A549 (cell line): ENCODE measurements around the gene GPC1.

Experiments used
- POLR2A ChIP-seq: IDR thresholded peaks from 2 replicates; pipeline ENCODE4 v1.6.1; 2012; ENCODE audit warnings: mild to moderate bottlenecking, low read length
- RNF2 ChIP-seq: fragments of 200-600 bp; sonication (generic); IDR thresholded peaks from 2 replicates; pipeline ENCODE4 v1.6.1; 2016; ENCODE audit warnings: low read depth, mild to moderate bottlenecking, antibody characterized with exemption, moderate library complexity, borderline replicate concordance

DNA sequence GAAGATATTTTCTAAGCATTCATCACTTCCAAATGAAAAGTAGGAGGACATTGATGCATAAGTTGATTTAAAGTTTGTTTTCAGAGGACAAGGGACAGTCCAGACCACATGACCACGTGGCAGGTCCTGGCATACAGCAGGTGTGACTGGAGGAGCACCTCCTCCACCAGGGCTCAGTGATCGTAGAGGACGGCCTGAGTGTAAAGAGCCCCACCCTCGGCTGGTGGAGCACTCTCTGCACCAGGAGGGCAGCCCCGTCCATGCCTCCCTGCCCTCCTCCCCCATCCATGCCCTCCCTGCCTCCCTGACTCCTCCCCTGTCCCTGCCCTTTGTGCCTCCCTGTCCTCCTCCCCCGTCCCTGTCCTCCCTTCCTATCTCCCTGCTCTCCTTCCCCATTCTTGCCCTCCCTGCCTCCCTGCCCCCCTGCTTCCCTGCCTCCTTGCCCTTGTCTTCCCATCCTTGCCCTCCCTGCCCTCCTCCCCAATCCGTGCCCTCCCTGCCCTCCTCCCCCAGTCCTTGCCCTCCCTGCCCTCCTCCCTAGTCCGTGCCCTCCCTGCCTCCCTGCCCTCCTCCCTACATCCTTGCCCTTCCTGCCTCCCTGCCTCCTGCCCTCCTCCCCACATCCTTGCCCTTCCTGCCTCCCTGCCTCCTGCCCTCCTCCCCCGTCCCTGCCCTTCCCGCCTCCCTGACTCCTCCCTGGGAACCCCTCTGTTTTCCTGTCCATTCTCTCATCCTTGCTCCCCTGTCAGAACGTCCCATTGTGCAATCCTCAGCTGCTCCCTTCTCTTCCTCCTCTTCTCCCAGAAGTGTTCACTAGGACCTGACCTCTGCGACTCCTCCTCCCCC is 74.4 kb downstream of the GPC1 start:
- TF ChIP-seq RNF2 (no peak), POLR2A (no peak)
